HepG2 (cell line): ENCODE results near the gene RAB23. TPM values are rescaled to one million over a fixed set of nuclear protein-coding genes. Genes with fewer than 3 reads are reported as not detected.
A peak's percentile ranks its signal among the peaks of the same experiment; 100 is the strongest.

Experiments used
- ARID4A ChIP-seq: sonication (generic); formaldehyde crosslinking; IDR thresholded peaks from 2 replicates; pipeline ENCODE4 v1.5.0; 2020; ENCODE audit warnings: mild to moderate bottlenecking, missing genetic modification reagents, borderline replicate concordance
- BRCA1 ChIP-seq: sonication (generic); formaldehyde crosslinking; IDR thresholded peaks from 2 replicates; pipeline ENCODE4 v1.4.0; 2020; ENCODE audit warnings: missing genetic modification reagents
- HES4 ChIP-seq: sonication (generic); formaldehyde crosslinking; IDR thresholded peaks from 2 replicates; pipeline ENCODE4 v1.9.0; 2021; ENCODE audit warnings: mild to moderate bottlenecking, missing genetic modification reagents, borderline replicate concordance
- JUN ChIP-seq: sonication (generic); formaldehyde crosslinking; IDR thresholded peaks from 2 replicates; pipeline ENCODE4 v1.4.0; 2020; ENCODE audit warnings: mild to moderate bottlenecking, missing genetic modification reagents
- KDM5B ChIP-seq: sonication (generic); formaldehyde crosslinking; IDR thresholded peaks from 2 replicates; pipeline ENCODE4 v1.4.0; 2020; ENCODE audit warnings: missing genetic modification reagents, mild to moderate bottlenecking, borderline replicate concordance
- LRRFIP1 ChIP-seq: sonication (generic); formaldehyde crosslinking; conservative IDR thresholded peaks from 2 replicates; pipeline ENCODE4 v1.4.0; 2020; ENCODE audit warnings: missing genetic modification reagents
- MEIS2 ChIP-seq: sonication (generic); formaldehyde crosslinking; IDR thresholded peaks from 2 replicates; pipeline ENCODE4 v1.9.0; 2021; ENCODE audit warnings: mild to moderate bottlenecking, missing genetic modification reagents
- NPAS2 ChIP-seq: sonication (generic); formaldehyde crosslinking; IDR thresholded peaks from 2 replicates; pipeline ENCODE4 v1.8.0; 2022; ENCODE audit warnings: mild to moderate bottlenecking, missing genetic modification reagents, borderline replicate concordance
- SP2 ChIP-seq: sonication (generic); formaldehyde crosslinking; IDR thresholded peaks from 2 replicates; pipeline ENCODE4 v1.5.1; 2020; ENCODE audit warnings: mild to moderate bottlenecking, missing genetic modification reagents
- TAF15 ChIP-seq: fragments of 200-400 bp; formaldehyde crosslinking; IDR thresholded peaks from one replicate; pipeline ENCODE4 v1.6.1; 2018; ENCODE audit warnings: mild to moderate bottlenecking, low read depth, low read length; ENCODE audit not compliant: poor library complexity, severe bottlenecking
- TRIM24 ChIP-seq: sonication (generic); formaldehyde crosslinking; IDR thresholded peaks from 2 replicates; pipeline ENCODE4 v1.8.0; 2022; ENCODE audit warnings: mild to moderate bottlenecking, missing genetic modification reagents
- ZFAT ChIP-seq: sonication (generic); formaldehyde crosslinking; conservative IDR thresholded peaks from 2 replicates; pipeline ENCODE4 v1.8.1; 2023; ENCODE audit warnings: missing genetic modification reagents, inconsistent platforms
- ZMYM3 ChIP-seq: sonication (generic); formaldehyde crosslinking; IDR thresholded peaks from 2 replicates; pipeline ENCODE4 v1.5.1; 2020; ENCODE audit warnings: mild to moderate bottlenecking, missing genetic modification reagents
- ZNF274 ChIP-seq: sonication (generic); formaldehyde crosslinking; IDR thresholded peaks from 2 replicates; pipeline ENCODE4 v1.5.1; 2020; ENCODE audit warnings: mild to moderate bottlenecking, missing genetic modification reagents
- ZNF331 ChIP-seq: sonication (generic); formaldehyde crosslinking; IDR thresholded peaks from 2 replicates; pipeline ENCODE4 v1.4.0; 2020; ENCODE audit warnings: missing genetic modification reagents
- ZNF382 ChIP-seq: sonication (generic); formaldehyde crosslinking; IDR thresholded peaks from 2 replicates; pipeline ENCODE4 v1.5.0; 2020; ENCODE audit warnings: missing genetic modification reagents, mild to moderate bottlenecking, borderline replicate concordance
- ZNF431 ChIP-seq: sonication (generic); formaldehyde crosslinking; IDR thresholded peaks from 2 replicates; pipeline ENCODE4 v1.9.0; 2022; ENCODE audit warnings: missing genetic modification reagents, low read depth, mild to moderate bottlenecking, borderline replicate concordance
- ZNF841 ChIP-seq: sonication (generic); formaldehyde crosslinking; IDR thresholded peaks from 2 replicates; pipeline ENCODE4 v1.8.1; 2023; ENCODE audit warnings: missing genetic modification reagents, borderline replicate concordance
- polyA plus RNA-seq, 8 experiments: library from polyadenylated mRNA; depleted of rRNA in 3 of 8; stranded (reverse) in 7 of 8; unstranded in 1 of 8; fragments of >200 nt; fragmentation: Illumina TruSeq in 4 of 8; extraction: Trizol in 4 of 8; gene quantifications; 2 replicates each; pipeline versions ENCODE4 v1.2.1 to v1.2.3, GENCODE V29; 2011 to 2016; ENCODE audit warnings: low read depth in 4 of 8, missing spikeins in 1 of 8, mixed read lengths in 1 of 8; ENCODE audit not compliant: insufficient read depth in 1 of 8
- total RNA-seq, 5 experiments: library from RNA; depleted of rRNA; stranded (reverse); fragments of >200 nt; fragmentation: Illumina TruSeq; extraction: Trizol; gene quantifications; 2 replicates each; pipeline ENCODE4 v1.2.3, GENCODE V29; 2016; ENCODE audit warnings: low read depth in 1 of 5
- TF ChIP-seq, protein P1 (sequence below): sonication (generic); formaldehyde crosslinking; IDR thresholded peaks from 2 replicates; pipeline ENCODE4 v1.4.0; 2020; ENCODE audit warnings: mild to moderate bottlenecking, missing genetic modification reagents
- TF ChIP-seq, protein P2 (sequence below): sonication (generic); formaldehyde crosslinking; IDR thresholded peaks from 2 replicates; pipeline ENCODE4 v1.8.1; 2023; ENCODE audit warnings: mild to moderate bottlenecking, missing genetic modification reagents, borderline replicate concordance
- TF ChIP-seq, protein P3 (sequence below): IDR thresholded peaks from 2 replicates; pipeline ENCODE4 v1.6.1; 2018; ENCODE audit warnings: missing genetic modification reagents, mild to moderate bottlenecking, missing compliant biosample characterization

RAB23 gene
- total and polyA plus RNA-seq, 2 of the 13 experiments (the other 11 are each of a cell fraction or from before 2014, with no cell fraction given), result 5.5 to 16.4 TPM

DNA sequence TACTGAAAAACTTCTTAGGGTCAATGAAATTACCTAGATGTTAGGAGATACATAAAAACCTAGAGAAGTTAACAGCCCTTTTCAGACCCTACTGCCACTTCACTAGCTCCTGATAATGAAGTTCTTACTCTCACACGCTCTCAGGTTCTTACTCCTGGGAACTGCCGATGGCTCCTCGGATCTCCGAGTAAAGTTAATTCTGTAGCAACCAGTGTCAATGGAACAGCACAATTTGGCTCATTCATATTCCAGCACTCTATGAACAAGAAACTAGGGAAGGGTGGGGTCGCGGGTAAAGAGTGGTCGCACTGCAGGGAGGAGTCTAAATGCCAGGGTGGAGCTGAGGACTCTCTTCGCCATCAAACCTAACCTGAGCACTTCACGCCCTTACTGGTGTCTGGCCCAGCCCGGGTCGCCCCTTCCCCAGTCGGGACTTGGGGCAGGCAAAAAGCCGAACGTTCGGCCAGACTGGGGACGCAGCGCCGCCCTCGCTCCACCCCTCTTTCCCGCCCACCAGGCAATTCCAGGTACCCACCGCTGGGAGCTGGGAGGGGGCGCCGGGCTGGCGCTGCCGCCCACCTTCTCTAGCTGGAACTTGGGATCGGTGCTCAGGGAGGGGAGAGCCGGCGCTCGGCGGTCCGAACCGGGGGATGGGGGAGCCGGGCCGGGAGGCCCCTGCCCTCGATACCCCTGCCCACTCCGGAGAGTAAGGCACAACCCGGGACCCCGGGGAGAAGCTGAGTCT, 744 bp downstream of the RAB23 start (continued):
- TF ChIP-seq MEIS2 (CRISPR knock-in tag) (0 out of 2 replicates have a peak, but pooled peaks have one; percentile 42), ZFAT (CRISPR knock-in tag) (no peak), LRRFIP1 (CRISPR knock-in tag) (no peak), ZNF431 (CRISPR knock-in tag) (0 out of 2 replicates have a peak, but pooled peaks have one; percentile 88), ZNF382 (CRISPR knock-in tag) (no peak), KDM5B (CRISPR knock-in tag) (no peak), HES4 (0 out of 2 replicates have a peak, but pooled peaks have one; percentile 34), ARID4A (CRISPR knock-in tag) (no peak), ZNF331 (peak; percentile 42; the same call in 1 of the 2 replicates), BRCA1 (CRISPR knock-in tag) (peak; percentile 26; the same call in 1 of the 2 replicates), TAF15 (no peak), JUN (CRISPR knock-in tag) (no peak), NPAS2 (CRISPR knock-in tag) (no peak), ZNF841 (no peak), ZMYM3 (CRISPR knock-in tag) (0 out of 2 replicates have a peak, but pooled peaks have one; percentile 33), TRIM24 (CRISPR knock-in tag) (no peak), ZNF274 (CRISPR knock-in tag) (no peak), SP2 (CRISPR knock-in tag) (no peak)
- TF ChIP-seq, protein P1, sequence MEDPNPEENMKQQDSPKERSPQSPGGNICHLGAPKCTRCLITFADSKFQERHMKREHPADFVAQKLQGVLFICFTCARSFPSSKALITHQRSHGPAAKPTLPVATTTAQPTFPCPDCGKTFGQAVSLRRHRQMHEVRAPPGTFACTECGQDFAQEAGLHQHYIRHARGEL (CRISPR knock-in tag), result no peak
- TF ChIP-seq, protein P2, sequence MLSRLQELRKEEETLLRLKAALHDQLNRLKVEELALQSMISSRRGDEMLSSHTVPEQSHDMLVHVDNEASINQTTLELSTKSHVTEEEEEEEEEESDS (CRISPR knock-in tag), result no peak
- TF ChIP-seq, protein P3, sequence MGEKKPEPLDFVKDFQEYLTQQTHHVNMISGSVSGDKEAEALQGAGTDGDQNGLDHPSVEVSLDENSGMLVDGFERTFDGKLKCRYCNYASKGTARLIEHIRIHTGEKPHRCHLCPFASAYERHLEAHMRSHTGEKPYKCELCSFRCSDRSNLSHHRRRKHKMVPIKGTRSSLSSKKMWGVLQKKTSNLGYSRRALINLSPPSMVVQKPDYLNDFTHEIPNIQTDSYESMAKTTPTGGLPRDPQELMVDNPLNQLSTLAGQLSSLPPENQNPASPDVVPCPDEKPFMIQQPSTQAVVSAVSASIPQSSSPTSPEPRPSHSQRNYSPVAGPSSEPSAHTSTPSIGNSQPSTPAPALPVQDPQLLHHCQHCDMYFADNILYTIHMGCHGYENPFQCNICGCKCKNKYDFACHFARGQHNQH (CRISPR knock-in tag), result peak; percentile 8
